PFSK-1 (cell line): ENCODE data around the gene IL17RD.

Experiments
- FOXP2 ChIP-seq: optimal IDR thresholded peaks from 2 replicates; pipeline ENCODE3; 2011; ENCODE audit warnings: borderline replicate concordance, control low read depth, inconsistent platforms; ENCODE audit not compliant: insufficient read depth; ENCODE audit errors: extremely low read length, extremely low read depth
- POLR2AphosphoS5 ChIP-seq: IDR thresholded peaks from 2 replicates; pipeline ENCODE4 v1.6.1; 2012; ENCODE audit warnings: low read depth, mild to moderate bottlenecking, control low read depth, low read length, moderate library complexity
- REST ChIP-seq, 2 experiments: IDR thresholded peaks; 2 replicates each; pipeline versions ENCODE4 v1.6.1 to v1.8.0; 2011 to 2012; ENCODE audit warnings: low read depth in 2 of 2, low read length in 2 of 2, control low read depth in 1 of 2, inconsistent platforms in 1 of 2, mild to moderate bottlenecking in 1 of 2, moderate library complexity in 1 of 2; ENCODE audit not compliant: insufficient read depth in 1 of 2
- SIN3A ChIP-seq: IDR thresholded peaks from 2 replicates; pipeline ENCODE4 v1.6.1; 2012; ENCODE audit warnings: mild to moderate bottlenecking, low read length, moderate library complexity, borderline replicate concordance; ENCODE audit not compliant: insufficient read depth
- TAF1 ChIP-seq: IDR thresholded peaks from 2 replicates; pipeline ENCODE4 v1.6.1; 2012; ENCODE audit warnings: low read length, control low read depth, borderline replicate concordance; ENCODE audit not compliant: insufficient read depth

The IL17RD gene

GRCh38 chr3:57074135-57074534, 91.0 kb downstream of the IL17RD start:
- TF ChIP-seq REST (IDR thresholded peaks at IDR 0.05; ENCODE audit: insufficient read depth in 1 of 2, low read depth in 2 of 2, low read length in 2 of 2) (no peak), FOXP2 (no peak), SIN3A (no peak), TAF1 (no peak), POLR2AphosphoS5 (no peak)

- no peak for TF ChIP-seq FOXP2
- TF ChIP-seq POLR2AphosphoS5 = no peak
- no peak for TF ChIP-seq REST (IDR thresholded peaks at IDR 0.05; ENCODE audit: insufficient read depth in 1 of 2, low read depth in 2 of 2, low read length in 2 of 2)
- no peak for TF ChIP-seq TAF1
- no peak for TF ChIP-seq SIN3A
Observed at GRCh38 chr3:57073628-57074027, 91.5 kb downstream of the IL17RD start.

- TF ChIP-seq SIN3A = no peak
- TF ChIP-seq FOXP2 = no peak
- no peak for TF ChIP-seq POLR2AphosphoS5
- TF ChIP-seq TAF1 = no peak
- TF ChIP-seq REST (IDR thresholded peaks at IDR 0.05; ENCODE audit: insufficient read depth in 1 of 2, low read depth in 2 of 2, low read length in 2 of 2) = no peak
Observed at GRCh38 chr3:57069503-57069902, 95.7 kb downstream of the IL17RD start.

- no peak for TF ChIP-seq TAF1
- no peak for TF ChIP-seq POLR2AphosphoS5
- no peak for TF ChIP-seq REST (IDR thresholded peaks at IDR 0.05; ENCODE audit: insufficient read depth in 1 of 2, low read depth in 2 of 2, low read length in 2 of 2)
- TF ChIP-seq SIN3A = no peak; the same call in 1 of the 2 replicates
- no peak for TF ChIP-seq FOXP2
Observed at GRCh38 chr3:57068437-57069089, 96.6 kb downstream of the IL17RD start.

- TF ChIP-seq REST (IDR thresholded peaks at IDR 0.05; ENCODE audit: insufficient read depth in 1 of 2, low read depth in 2 of 2, low read length in 2 of 2) (no peak), SIN3A (no peak), FOXP2 (no peak), TAF1 (no peak), POLR2AphosphoS5 (no peak)
Observed at GRCh38 chr3:57066471-57066870, 98.7 kb downstream of the IL17RD start.
